Limb (tissue), 2 donors: ENCODE results near the gene ZNF850.
"Not testable (repeated sequence)": the region's sequence is repeated elsewhere in the genome, so short reads cannot be mapped to it uniquely, and the experiment has no call there.

Experiments
- DNase-seq, 2 donors: peaks; one replicate each; pipeline ENCODE4 v3.0.0-alpha.2; 2016; ENCODE audit errors: extremely low spot score in 2 of 2

Gene ZNF850

GRCh38 chr19:36772311-36773222, at the start of gene ZNF850:
Gene ZNF850 (minus strand): TSS chr19:36772807. CDS start chr19:36762606, 10,201 bp downstream.
- peak; percentile 94 to 96 for DNase-seq

GRCh38 chr19:36821758-36822157, 49.2 kb upstream of the ZNF850 start:
- DNase-seq: no peak

GRCh38 chr19:36819130-36819630, 46.6 kb upstream of the ZNF850 start:
- DNase-seq: no peak

GRCh38 chr19:36807029-36807428, 34.4 kb upstream of the ZNF850 start:
- no peak for DNase-seq

GRCh38 chr19:36805364-36805763, 32.8 kb upstream of the ZNF850 start:
- no peak for DNase-seq

- no peak for DNase-seq
Measured at GRCh38 chr19:36797786-36798108, 25.1 kb upstream of the ZNF850 start.

- no peak for DNase-seq
Measured at GRCh38 chr19:36796714-36796992, 24.0 kb upstream of the ZNF850 start.

- peak in 1 of 2 donors; percentile 29 for DNase-seq
Measured at GRCh38 chr19:36791420-36792141, 19.0 kb upstream of the ZNF850 start.

GRCh38 chr19:36775768-36776167, 3.2 kb upstream of the ZNF850 start:
- peak in 1 of 2 donors; percentile 31 for DNase-seq

- DNase-seq: no peak
Measured at GRCh38 chr19:36773223-36773579, 594 bp upstream of the ZNF850 start.

- peak; percentile 64 to 73 for DNase-seq
Measured at GRCh38 chr19:36771261-36772231, 1.1 kb downstream of the ZNF850 start.

GRCh38 chr19:36750066-36750691, 22.4 kb downstream of the ZNF850 start:
- DNase-seq: no peak

- not testable (repeated sequence) for DNase-seq
Measured at GRCh38 chr19:36749613-36750012, 23.0 kb downstream of the ZNF850 start.

GRCh38 chr19:36748431-36749275, 24.0 kb downstream of the ZNF850 start:
- DNase-seq: no peak

GRCh38 chr19:36747750-36748149, 24.9 kb downstream of the ZNF850 start:
- DNase-seq: no peak

- DNase-seq: no peak
Measured at GRCh38 chr19:36745870-36746269, 26.7 kb downstream of the ZNF850 start.

GRCh38 chr19:36736166-36736565, 36.4 kb downstream of the ZNF850 start:
- not testable (repeated sequence) for DNase-seq

GRCh38 chr19:36719687-36720556, 52.7 kb downstream of the ZNF850 start:
- DNase-seq: no peak

GRCh38 chr19:36709423-36709822, 63.2 kb downstream of the ZNF850 start:
- no peak for DNase-seq
